NCI-H1694 (cell line): ENCODE results near the gene MAP3K9.

Experiments used
- DNase-seq: peaks from one replicate; lab custom pipeline; 2025; lab: John Stamatoyannopoulos, UW

The MAP3K9 gene

GRCh38 chr14:70788898-70789297 is 20.4 kb downstream of the MAP3K9 start:
- DNase-seq = no peak

GRCh38 chr14:70785556-70785955 is 23.8 kb downstream of the MAP3K9 start:
- DNase-seq = no peak

- DNase-seq = no peak
These were observed 24.4 kb downstream of the MAP3K9 start for GRCh38 chr14:70784886-70785285.

- DNase-seq = no peak
These were observed 27.0 kb downstream of the MAP3K9 start for GRCh38 chr14:70782361-70782760.

GRCh38 chr14:70780396-70781075 is 28.8 kb downstream of the MAP3K9 start:
- no peak for DNase-seq

GRCh38 chr14:70779667-70780066 is 29.6 kb downstream of the MAP3K9 start:
- DNase-seq = no peak

GRCh38 chr14:70776197-70776596 is 33.1 kb downstream of the MAP3K9 start:
- DNase-seq = no peak

GRCh38 chr14:70773182-70773862 is 36.0 kb downstream of the MAP3K9 start:
- no peak for DNase-seq

- DNase-seq = no peak
These were observed 37.5 kb downstream of the MAP3K9 start for GRCh38 chr14:70771781-70772212.

- DNase-seq = no peak
These were observed 38.8 kb downstream of the MAP3K9 start for GRCh38 chr14:70770490-70770889.

- DNase-seq = no peak
These were observed 49.9 kb downstream of the MAP3K9 start for GRCh38 chr14:70759398-70759797.

- no peak for DNase-seq
These were observed 53.7 kb downstream of the MAP3K9 start for GRCh38 chr14:70755655-70756054.

GRCh38 chr14:70754991-70755390 is 54.3 kb downstream of the MAP3K9 start:
- no peak for DNase-seq

- no peak for DNase-seq
These were observed 55.8 kb downstream of the MAP3K9 start for GRCh38 chr14:70753518-70753953.

- DNase-seq = no peak
These were observed 60.9 kb downstream of the MAP3K9 start for GRCh38 chr14:70748422-70748821.

- no peak for DNase-seq
These were observed 64.7 kb downstream of the MAP3K9 start for GRCh38 chr14:70744641-70745040.

- no peak for DNase-seq
These were observed 67.0 kb downstream of the MAP3K9 start for GRCh38 chr14:70742316-70742715.

GRCh38 chr14:70741482-70741881 is 67.8 kb downstream of the MAP3K9 start:
- DNase-seq = no peak

GRCh38 chr14:70735043-70735442 is 74.3 kb downstream of the MAP3K9 start:
- peak; percentile 91 for DNase-seq

GRCh38 chr14:70731447-70732239 is 77.7 kb downstream of the MAP3K9 start:
- no peak for DNase-seq

- DNase-seq = no peak
These were observed 78.9 kb downstream of the MAP3K9 start for GRCh38 chr14:70730393-70730792.

GRCh38 chr14:70726651-70727375 is 82.5 kb downstream of the MAP3K9 start:
- DNase-seq = no peak
